Esophagus muscularis mucosa (tissue), 4 donors: ENCODE data around the gene CHDH. TPM values are rescaled to one million over a fixed set of nuclear protein-coding genes. Genes with fewer than 3 reads are reported as not detected.

Experiments used
- DNase-seq: peaks from one replicate; pipeline ENCODE4 v3.0.0-alpha.2; 2017; ENCODE audit errors: extremely low spot score
- H3K27ac ChIP-seq, 4 donors: fragments of 200-600 bp; sonication (generic); replicated peaks in 1 of 4; 1 replicate in 3 of 4; 2 replicates in 1 of 4; pipeline ENCODE4 v1.5.1; 2016 to 2019; ENCODE audit warnings: mild to moderate bottlenecking in 1 of 4
- H3K27me3 ChIP-seq, 4 donors: fragments of 200-600 bp; sonication (generic); one replicate each; pipeline versions ENCODE4 v1.5.1 to v1.6.0; 2016 to 2019
- H3K36me3 ChIP-seq, 4 donors: fragments of 200-600 bp; sonication (generic); one replicate each; pipeline ENCODE4 v1.5.1; 2016 to 2019
- H3K4me1 ChIP-seq, 4 donors: fragments of 200-600 bp; sonication (generic); one replicate each; pipeline ENCODE4 v1.5.1; 2016 to 2019
- H3K4me3 ChIP-seq, 4 donors: fragments of 200-600 bp; sonication (generic); 1 replicate in 2 of 4; 2 replicates in 2 of 4; pipeline ENCODE4 v1.5.1; 2016 to 2019; ENCODE audit warnings: mild to moderate bottlenecking in 4 of 4, moderate library complexity in 1 of 4
- H3K9me3 ChIP-seq, 4 donors: fragments of 200-600 bp; sonication (generic); 1 replicate in 3 of 4; 2 replicates in 1 of 4; pipeline ENCODE4 v1.5.1; 2016 to 2019
- EP300 ChIP-seq: sonication (generic); formaldehyde crosslinking; IDR thresholded peaks from one replicate; pipeline ENCODE4 v1.6.1; 2017; ENCODE audit warnings: antibody characterized with exemption
- POLR2A ChIP-seq: fragments of 450-650 bp; IDR thresholded peaks from one replicate; pipeline ENCODE4 v1.6.1; 2017; ENCODE audit warnings: antibody characterized with exemption, moderate library complexity, mild to moderate bottlenecking, low read depth
- POLR2AphosphoS5 ChIP-seq, 2 donors: sonication (generic); formaldehyde crosslinking; IDR thresholded peaks; one replicate each; pipeline ENCODE4 v1.6.1; 2017; ENCODE audit warnings: antibody characterized with exemption in 2 of 2
- WGBS: methylation state at CpG from one replicate; pipeline ENCODE4 v1.1.5; 2018; 5-methylcytosine and 5-hydroxymethylcytosine counted together
- intact Hi-C: fragments of 100-400 bp; cut with DNase I; formaldehyde crosslinking; loops from one replicate; pipeline ENCODE4 v1.15.1; 2023
- small RNA-seq, 3 donors: library from RNA; depleted of rRNA; stranded (forward); fragments of <200 nt; gene quantifications; one replicate each; pipeline ENCODE3, GENCODE V24; 2016
- total RNA-seq, 4 donors: library from RNA; depleted of rRNA; stranded (reverse); fragments of >200 nt; gene quantifications; one replicate each; pipeline versions ENCODE4 v1.1.0 to v1.2.1, GENCODE V29; 2016
- TF ChIP-seq, protein P1 (sequence below), 3 experiments: fragments of 200-600 bp in 2 of 3; fragments of 450-650 bp in 1 of 3; sonication (generic) in 2 of 3; IDR thresholded peaks; one replicate each; pipeline ENCODE4 v1.5.1; 2017 to 2019; ENCODE audit warnings: antibody characterized with exemption in 3 of 3, mild to moderate bottlenecking in 2 of 3, moderate library complexity in 1 of 3

The CHDH gene
- total RNA-seq, 4 donors from 2014 or later, result 0.42 to 3.2 (median 1.7) TPM

DNA sequence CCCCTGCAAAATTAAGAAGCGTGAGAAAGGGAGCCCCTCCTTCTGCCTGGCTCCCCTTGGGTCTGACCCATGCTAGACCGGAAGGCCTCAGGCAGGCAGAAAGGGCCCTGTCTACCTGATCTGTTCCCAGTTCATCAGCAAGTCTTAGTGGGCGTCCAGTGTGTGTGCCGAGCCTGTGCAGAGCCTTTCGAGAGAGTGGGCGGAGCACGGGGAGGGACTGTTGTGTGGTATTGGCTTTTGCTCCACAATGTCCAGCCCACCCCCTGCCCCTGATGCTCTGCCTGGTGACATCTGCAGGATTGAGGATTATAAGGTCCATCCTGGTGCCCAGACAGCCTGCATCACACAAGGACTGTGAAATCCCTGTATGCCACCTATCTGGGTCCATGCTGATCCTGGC, 82.9 kb downstream of the CHDH start:
- 89% methylated on average over 6 of the region's 7 CpGs for WGBS
- intact Hi-C loops, result no loop called here

More for the DNA sequence above, 82.9 kb downstream of the CHDH start:
- Histone ChIP-seq H3K9me3 (no peaks in the 10 kb centered on the region), H3K4me3 (no peak overlapping the region), H3K27ac (no peak overlapping the region), H3K36me3 (no peaks in the 10 kb centered on the region), H3K4me1 (no peaks in the 10 kb centered on the region), H3K27me3 (peaks cover 0 to 8% (median 0%) of the 10 kb centered on the region in 4 donors)
- TF ChIP-seq POLR2AphosphoS5 (IDR thresholded peaks at IDR 0.05) (no peak), POLR2A (no peak), EP300 (no peak)
- TF ChIP-seq, protein P1, sequence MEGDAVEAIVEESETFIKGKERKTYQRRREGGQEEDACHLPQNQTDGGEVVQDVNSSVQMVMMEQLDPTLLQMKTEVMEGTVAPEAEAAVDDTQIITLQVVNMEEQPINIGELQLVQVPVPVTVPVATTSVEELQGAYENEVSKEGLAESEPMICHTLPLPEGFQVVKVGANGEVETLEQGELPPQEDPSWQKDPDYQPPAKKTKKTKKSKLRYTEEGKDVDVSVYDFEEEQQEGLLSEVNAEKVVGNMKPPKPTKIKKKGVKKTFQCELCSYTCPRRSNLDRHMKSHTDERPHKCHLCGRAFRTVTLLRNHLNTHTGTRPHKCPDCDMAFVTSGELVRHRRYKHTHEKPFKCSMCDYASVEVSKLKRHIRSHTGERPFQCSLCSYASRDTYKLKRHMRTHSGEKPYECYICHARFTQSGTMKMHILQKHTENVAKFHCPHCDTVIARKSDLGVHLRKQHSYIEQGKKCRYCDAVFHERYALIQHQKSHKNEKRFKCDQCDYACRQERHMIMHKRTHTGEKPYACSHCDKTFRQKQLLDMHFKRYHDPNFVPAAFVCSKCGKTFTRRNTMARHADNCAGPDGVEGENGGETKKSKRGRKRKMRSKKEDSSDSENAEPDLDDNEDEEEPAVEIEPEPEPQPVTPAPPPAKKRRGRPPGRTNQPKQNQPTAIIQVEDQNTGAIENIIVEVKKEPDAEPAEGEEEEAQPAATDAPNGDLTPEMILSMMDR (IDR thresholded peaks at IDR 0.05), result no peak
- no peak for DNase-seq

Small RNA genes lying within 50 kb of the gene (small RNA-seq; reads per million reads assigned to genes)
- gene AC012467.1, result 0 reads per million in 3 donors

Other genes with a start within 250 kb of the CHDH start
- gene IL17RB, start 149 bp upstream of the CHDH start, total RNA-seq, result under 1 TPM in 3 of 4 donors, not detected in 1; 0.52 to 0.83 (median 0.63) TPM
- gene ACTR8, start 35.7 kb upstream of the CHDH start, total RNA-seq, result 10 to 100 TPM; 18.3 to 30.7 (median 21.9) TPM
- 10 to 100 TPM; 48.8 to 75.3 (median 68.4) TPM for gene SELENOK, start 45.4 kb upstream of the CHDH start, total RNA-seq